Liver (tissue), 9 donors: ENCODE data around the gene ATG9B. TPM values are rescaled to one million over a fixed set of nuclear protein-coding genes. Genes with fewer than 3 reads are reported as not detected.

Source experiments
- DNase-seq: peaks from one replicate; pipeline ENCODE4 v3.0.0-alpha.2; 2017; ENCODE audit warnings: low spot score
- H3K27ac ChIP-seq, 2 donors: one replicate each; pipeline ENCODE4 v1.7.0; 2013; ENCODE audit warnings: inconsistent platforms in 2 of 2, low read length in 2 of 2, control low read depth in 1 of 2, low read depth in 1 of 2, mild to moderate bottlenecking in 1 of 2
- H3K27me3 ChIP-seq, 4 donors: one replicate each; pipeline versions ENCODE4 v1.6.1 to v1.7.0; 2013; ENCODE audit warnings: low read length in 3 of 4, inconsistent platforms in 1 of 4, mild to moderate bottlenecking in 1 of 4, moderate library complexity in 1 of 4; ENCODE audit not compliant: control insufficient read depth in 4 of 4, insufficient read depth in 4 of 4
- H3K36me3 ChIP-seq, 4 donors: one replicate each; pipeline versions ENCODE4 v1.6.1 to v1.7.0; 2013; ENCODE audit warnings: low read length in 3 of 4, mild to moderate bottlenecking in 3 of 4, low read depth in 1 of 4, moderate library complexity in 1 of 4; ENCODE audit not compliant: control insufficient read depth in 4 of 4, insufficient read depth in 3 of 4
- H3K4me1 ChIP-seq, 4 donors: one replicate each; pipeline versions ENCODE4 v1.6.1 to v1.7.0; 2013; ENCODE audit warnings: low read length in 3 of 4, mild to moderate bottlenecking in 3 of 4, moderate library complexity in 1 of 4; ENCODE audit not compliant: control insufficient read depth in 4 of 4, insufficient read depth in 4 of 4
- H3K4me3 ChIP-seq, 3 donors: one replicate each; pipeline versions ENCODE4 v1.6.1 to v1.7.0; 2013; ENCODE audit warnings: low read length in 3 of 3, control low read depth in 1 of 3, low read depth in 1 of 3, mild to moderate bottlenecking in 1 of 3
- H3K9ac ChIP-seq, 2 donors: one replicate each; pipeline ENCODE4 v1.7.0; 2013; ENCODE audit warnings: low read length in 2 of 2, mild to moderate bottlenecking in 2 of 2, moderate library complexity in 2 of 2, control low read depth in 1 of 2, low read depth in 1 of 2
- H3K9me3 ChIP-seq, 4 donors: one replicate each; pipeline versions ENCODE4 v1.6.1 to v1.7.0; 2013; ENCODE audit warnings: low read length in 3 of 4; ENCODE audit not compliant: control insufficient read depth in 4 of 4
- CTCF ChIP-seq: fragments of 150-350 bp; IDR thresholded peaks from 2 replicates; pipeline ENCODE4 v1.5.1; 2017; ENCODE audit warnings: improper control_type of control experiment, low read depth, low read length; ENCODE audit not compliant: missing input control
- EGR1 ChIP-seq, 2 donors: IDR thresholded peaks; 2 replicates each; pipeline ENCODE4 v1.6.1; 2016 to 2018; ENCODE audit warnings: antibody characterized with exemption in 2 of 2, low read depth in 2 of 2
- FOXA1 ChIP-seq: IDR thresholded peaks from 2 replicates; pipeline ENCODE4 v1.6.1; 2016; ENCODE audit warnings: antibody characterized with exemption
- FOXA2 ChIP-seq: IDR thresholded peaks from 2 replicates; pipeline ENCODE4 v1.6.1; 2016; ENCODE audit warnings: antibody characterized with exemption
- GABPA ChIP-seq, 2 donors: IDR thresholded peaks in 1 of 2; conservative IDR thresholded peaks in 1 of 2; 2 replicates each; pipeline ENCODE4 v1.6.1; 2016; ENCODE audit warnings: antibody characterized with exemption in 2 of 2, mild to moderate bottlenecking in 1 of 2, moderate library complexity in 1 of 2
- HNF4A ChIP-seq, 2 donors: conservative IDR thresholded peaks; 2 replicates each; pipeline ENCODE4 v1.6.1; 2016; ENCODE audit warnings: antibody characterized with exemption in 2 of 2, mild to moderate bottlenecking in 2 of 2
- HNF4G ChIP-seq: IDR thresholded peaks from 2 replicates; pipeline ENCODE4 v1.6.1; 2016; ENCODE audit warnings: antibody characterized with exemption
- JUND ChIP-seq, 2 donors: IDR thresholded peaks; 2 replicates each; pipeline ENCODE4 v1.6.1; 2016; ENCODE audit warnings: antibody characterized with exemption in 2 of 2
- NR2F2 ChIP-seq: IDR thresholded peaks from 2 replicates; pipeline ENCODE4 v1.6.1; 2016; ENCODE audit warnings: antibody characterized with exemption
- RAD21 ChIP-seq, 2 donors: IDR thresholded peaks; 2 replicates each; pipeline ENCODE4 v1.6.1; 2016; ENCODE audit warnings: antibody characterized with exemption in 2 of 2, mild to moderate bottlenecking in 2 of 2
- REST ChIP-seq: IDR thresholded peaks from 2 replicates; pipeline ENCODE4 v1.6.1; 2016; ENCODE audit warnings: antibody characterized with exemption, mild to moderate bottlenecking
- RXRA ChIP-seq, 2 donors: IDR thresholded peaks; 2 replicates each; pipeline ENCODE4 v1.6.1; 2017 to 2018; ENCODE audit warnings: antibody characterized with exemption in 2 of 2, mild to moderate bottlenecking in 1 of 2
- SP1 ChIP-seq: IDR thresholded peaks from 2 replicates; pipeline ENCODE4 v1.6.1; 2018; ENCODE audit warnings: antibody characterized with exemption, mild to moderate bottlenecking
- TAF1 ChIP-seq: conservative IDR thresholded peaks from 2 replicates; pipeline ENCODE4 v1.6.1; 2016; ENCODE audit warnings: antibody characterized with exemption, mild to moderate bottlenecking
- YY1 ChIP-seq: IDR thresholded peaks from 2 replicates; pipeline ENCODE4 v1.6.1; 2016; ENCODE audit warnings: antibody characterized with exemption, mild to moderate bottlenecking
- ZBTB33 ChIP-seq: IDR thresholded peaks from 2 replicates; pipeline ENCODE4 v1.6.1; 2016; ENCODE audit warnings: antibody characterized with exemption
- WGBS: extraction: QIAGEN DNeasy Blood & Tissue Kit; methylation state at CpG from one replicate; pipeline ENCODE4 v1.1.7; 2013; 5-methylcytosine and 5-hydroxymethylcytosine counted together
- polyA plus RNA-seq, 2 donors: library from polyadenylated mRNA; stranded (reverse) in 1 of 2; unstranded in 1 of 2; fragments of 200-250 nt in 1 of 2; fragments of >200 nt in 1 of 2; fragmentation: Nextera tagmentation in 1 of 2; extraction: Ambion mirVana in 1 of 2; gene quantifications; one replicate each; pipeline versions ENCODE4 v1.2.1 to v1.2.3, GENCODE V29; 2013 to 2015
- total RNA-seq, 2 donors: library from RNA; depleted of rRNA; stranded (reverse); fragments of >200 nt; gene quantifications; one replicate each; pipeline ENCODE4 v1.2.3, GENCODE V29; 2014
- TF ChIP-seq, protein P1 (sequence below): IDR thresholded peaks from 2 replicates; pipeline ENCODE4 v1.6.1; 2016; ENCODE audit warnings: antibody characterized with exemption
- TF ChIP-seq, protein P2 (sequence below): IDR thresholded peaks from 2 replicates; pipeline ENCODE4 v1.6.1; 2016; ENCODE audit warnings: antibody characterized with exemption
- donor health status: healthy.
- donor health status: healthy.
- donor health status: healthy.
- donor health status: healthy.
- donor health status: healthy.

ATG9B gene
- total and polyA plus RNA-seq, 4 donors: 0.61 TPM; not detected in 3

DNA sequence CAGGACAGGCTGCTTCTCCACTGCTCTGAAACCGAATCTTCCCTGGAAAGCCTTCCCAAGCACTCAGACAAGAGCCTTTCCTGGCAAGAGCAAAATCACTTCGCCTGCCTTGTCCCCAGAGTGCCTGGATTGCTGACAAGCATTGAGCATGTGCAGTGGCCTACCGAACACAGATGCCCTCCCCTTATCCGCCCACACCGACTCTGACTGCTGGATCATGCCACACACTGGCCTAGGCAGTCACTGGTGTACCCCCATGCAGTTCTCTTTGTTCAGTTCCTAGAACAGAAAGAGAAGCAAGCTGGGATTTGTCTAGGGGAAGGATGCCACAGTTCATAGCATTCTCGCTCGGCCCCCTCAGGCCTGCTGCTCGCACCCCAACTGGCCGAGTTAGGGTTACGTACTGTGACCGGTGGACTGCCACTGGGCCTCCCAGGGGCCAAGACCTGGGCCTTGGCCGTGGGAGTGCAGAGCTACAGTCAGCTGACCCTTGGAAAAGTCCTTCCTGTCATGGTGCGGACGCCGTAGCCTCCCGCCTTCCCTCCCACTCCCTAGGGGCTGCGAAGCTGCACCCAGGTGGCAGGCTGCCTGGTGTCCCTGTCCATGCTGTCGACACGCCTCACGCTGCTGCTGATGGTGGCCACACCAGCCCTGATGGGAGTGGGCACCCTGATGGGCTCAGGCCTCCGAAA is 10.9 kb upstream of the ATG9B start:
- WGBS: 94% methylated on average over 21 of the region's 21 CpGs
- Histone ChIP-seq H3K4me3 (no peak overlapping the region), H3K36me3 (peaks cover 0 to 22% (median 5%) of the 10 kb centered on the region in 4 donors), H3K9ac (no peak overlapping the region), H3K27me3 (no peaks in the 10 kb centered on the region), H3K9me3 (no peaks in the 10 kb centered on the region), H3K27ac (no peak overlapping the region), H3K4me1 (peaks cover 0 to 5% (median 0%) of the 10 kb centered on the region in 4 donors)
- TF ChIP-seq, protein P1, sequence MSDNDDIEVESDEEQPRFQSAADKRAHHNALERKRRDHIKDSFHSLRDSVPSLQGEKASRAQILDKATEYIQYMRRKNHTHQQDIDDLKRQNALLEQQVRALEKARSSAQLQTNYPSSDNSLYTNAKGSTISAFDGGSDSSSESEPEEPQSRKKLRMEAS: no peak
- TF ChIP-seq RAD21 (IDR thresholded peaks at IDR 0.05) (no peak), FOXA2 (no peak), JUND (IDR thresholded peaks at IDR 0.05) (no peak), TAF1 (no peak), HNF4A (conservative IDR thresholded peaks at IDR 0.05) (no peak), FOXA1 (no peak), REST (no peak), YY1 (no peak), GABPA (IDR thresholded peaks at IDR 0.05 in 1 of 2, conservative IDR thresholded peaks at IDR 0.05 in 1 of 2) (no peak), ZBTB33 (no peak), HNF4G (no peak), EGR1 (IDR thresholded peaks at IDR 0.05; ENCODE audit: low read depth in 2 of 2) (no peak), CTCF (no peak), RXRA (IDR thresholded peaks at IDR 0.05) (no peak), NR2F2 (no peak), SP1 (no peak)
- TF ChIP-seq, protein P2, sequence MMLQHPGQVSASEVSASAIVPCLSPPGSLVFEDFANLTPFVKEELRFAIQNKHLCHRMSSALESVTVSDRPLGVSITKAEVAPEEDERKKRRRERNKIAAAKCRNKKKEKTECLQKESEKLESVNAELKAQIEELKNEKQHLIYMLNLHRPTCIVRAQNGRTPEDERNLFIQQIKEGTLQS: no peak
- DNase-seq: no peak
